ENCODE results near the gene IDH3G. TPM values are rescaled to one million over a fixed set of nuclear protein-coding genes. Genes with fewer than 3 reads are reported as not detected.
A peak's percentile ranks its signal among the peaks of the same experiment; 100 is the strongest.

IDH3G gene
- total and polyA plus RNA-seq, 4 donors = 23.3 to 40.9 (median 31.1) TPM

DNA sequence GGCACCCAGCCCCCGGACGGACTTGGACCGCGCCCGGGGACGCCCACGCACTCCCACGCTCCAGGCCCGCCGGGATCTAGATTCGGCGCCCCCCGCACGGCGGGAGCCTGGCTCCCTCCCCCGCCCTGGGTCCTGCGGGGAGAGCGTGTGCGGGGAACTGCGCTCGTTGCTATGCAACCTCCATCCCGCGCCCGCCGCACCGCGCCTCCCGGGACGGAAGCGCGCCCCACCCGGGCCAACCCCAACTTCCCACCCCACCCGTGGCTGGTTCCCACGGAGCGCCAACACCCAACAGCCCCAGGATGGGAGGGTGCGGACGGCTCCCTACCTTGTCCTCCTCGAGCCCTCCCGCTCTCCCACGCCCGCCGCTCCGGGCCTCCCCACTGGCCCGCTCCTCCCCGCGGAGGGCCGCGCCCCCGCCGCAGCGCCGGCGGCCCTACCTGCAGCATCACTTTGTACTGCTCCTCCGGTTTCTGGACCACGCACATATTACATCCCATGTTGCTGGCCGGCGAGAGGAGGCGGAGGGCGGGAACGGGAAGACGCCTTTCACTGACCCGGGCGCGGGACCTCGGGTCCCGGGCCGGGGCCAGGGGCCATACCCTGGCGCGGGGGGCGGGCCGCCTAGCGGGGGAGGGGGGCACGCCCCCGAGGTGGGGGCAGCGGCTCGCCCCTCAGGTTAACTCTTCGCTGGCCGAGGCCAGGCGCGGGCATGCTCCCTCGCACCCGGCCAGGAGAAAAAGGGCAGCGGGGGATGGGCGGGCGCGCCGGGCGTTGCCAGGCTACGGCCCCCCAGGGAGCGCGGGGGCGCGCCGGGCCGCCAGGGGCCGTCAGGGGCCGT, 35.8 kb upstream of the IDH3G start, which contains the start of gene PDZD4:
Gene PDZD4, minus strand, starts transcription at position 746 of the 841 bp plus-strand sequence. Its CDS starts 246 bp downstream, at position 500.
- H3K4me1 ChIP-seq (ENCODE audit: control insufficient read depth in 4 of 4, insufficient read depth in 4 of 4, low read length in 3 of 4) = peaks cover 0 to 5% (median 2%) of the 10 kb centered on the region in 4 donors
- H3K36me3 ChIP-seq (ENCODE audit: control insufficient read depth in 4 of 4, insufficient read depth in 3 of 4, low read depth in 1 of 4, low read length in 3 of 4) = no peaks in the 10 kb centered on the region
- WGBS = 3% methylated on average over 93 of the region's 97 CpGs
- H3K9me3 ChIP-seq (ENCODE audit: control insufficient read depth in 4 of 4, low read length in 3 of 4) = no peaks in the 10 kb centered on the region
- peaks cover 0 to 4% (median 0%) of the 10 kb centered on the region in 4 donors for H3K27me3 ChIP-seq (ENCODE audit: control insufficient read depth in 4 of 4, insufficient read depth in 4 of 4, low read length in 3 of 4)
- DNase-seq (ENCODE audit: low spot score) = no peak
- H3K9ac ChIP-seq (ENCODE audit: low read depth in 1 of 2, low read length in 2 of 2) = no peak within 1 kb of the TSS
- TF ChIP-seq JUND (IDR thresholded peaks at IDR 0.05) = no peak
- TF ChIP-seq, protein P1, sequence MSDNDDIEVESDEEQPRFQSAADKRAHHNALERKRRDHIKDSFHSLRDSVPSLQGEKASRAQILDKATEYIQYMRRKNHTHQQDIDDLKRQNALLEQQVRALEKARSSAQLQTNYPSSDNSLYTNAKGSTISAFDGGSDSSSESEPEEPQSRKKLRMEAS (IDR thresholded peaks at IDR 0.05) = no peak
- TF ChIP-seq, protein P2, sequence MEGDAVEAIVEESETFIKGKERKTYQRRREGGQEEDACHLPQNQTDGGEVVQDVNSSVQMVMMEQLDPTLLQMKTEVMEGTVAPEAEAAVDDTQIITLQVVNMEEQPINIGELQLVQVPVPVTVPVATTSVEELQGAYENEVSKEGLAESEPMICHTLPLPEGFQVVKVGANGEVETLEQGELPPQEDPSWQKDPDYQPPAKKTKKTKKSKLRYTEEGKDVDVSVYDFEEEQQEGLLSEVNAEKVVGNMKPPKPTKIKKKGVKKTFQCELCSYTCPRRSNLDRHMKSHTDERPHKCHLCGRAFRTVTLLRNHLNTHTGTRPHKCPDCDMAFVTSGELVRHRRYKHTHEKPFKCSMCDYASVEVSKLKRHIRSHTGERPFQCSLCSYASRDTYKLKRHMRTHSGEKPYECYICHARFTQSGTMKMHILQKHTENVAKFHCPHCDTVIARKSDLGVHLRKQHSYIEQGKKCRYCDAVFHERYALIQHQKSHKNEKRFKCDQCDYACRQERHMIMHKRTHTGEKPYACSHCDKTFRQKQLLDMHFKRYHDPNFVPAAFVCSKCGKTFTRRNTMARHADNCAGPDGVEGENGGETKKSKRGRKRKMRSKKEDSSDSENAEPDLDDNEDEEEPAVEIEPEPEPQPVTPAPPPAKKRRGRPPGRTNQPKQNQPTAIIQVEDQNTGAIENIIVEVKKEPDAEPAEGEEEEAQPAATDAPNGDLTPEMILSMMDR (IDR thresholded peaks at IDR 0.05; ENCODE audit: low read depth, low read length, missing input control) = no peak
- no peak for TF ChIP-seq ATF3 (IDR thresholded peaks at IDR 0.05)
- TF ChIP-seq HNF4A (conservative IDR thresholded peaks at IDR 0.05) = no peak
- TF ChIP-seq RXRA (IDR thresholded peaks at IDR 0.05) = no peak
- TF ChIP-seq HNF4G (IDR thresholded peaks at IDR 0.05) = no peak
- no peak for TF ChIP-seq NR2F2 (IDR thresholded peaks at IDR 0.05)
- TF ChIP-seq TAF1 (conservative IDR thresholded peaks at IDR 0.05) = no peak
- no peak for TF ChIP-seq RAD21 (IDR thresholded peaks at IDR 0.05)
- TF ChIP-seq GABPA (IDR thresholded peaks at IDR 0.05 in 1 of 2, conservative IDR thresholded peaks at IDR 0.05 in 1 of 2) = no peak
- TF ChIP-seq EGR1 (IDR thresholded peaks at IDR 0.05; ENCODE audit: low read depth in 2 of 2) = no peak
- TF ChIP-seq ZBTB33 (IDR thresholded peaks at IDR 0.05) = no peak
- no peak for TF ChIP-seq FOXA1 (IDR thresholded peaks at IDR 0.05)
- TF ChIP-seq SP1 (IDR thresholded peaks at IDR 0.05) = no peak
- no peak for TF ChIP-seq REST (IDR thresholded peaks at IDR 0.05)
- no peak within 1 kb of the TSS for H3K27ac ChIP-seq (ENCODE audit: low read depth in 1 of 2, low read length in 2 of 2)
- H3K4me3 ChIP-seq (ENCODE audit: low read depth in 1 of 3, low read length in 3 of 3) = peak within 1 kb of the TSS in 1 of 3 donors; percentile 56
